Mucosa of rectum (tissue), 2 donors: ENCODE results near the gene GCM1.

Experiments used
- H3K27ac ChIP-seq, 2 donors: one replicate each; pipeline ENCODE4 v1.7.0; 2013; ENCODE audit warnings: inconsistent platforms in 2 of 2, low read depth in 2 of 2, low read length in 2 of 2
- H3K27me3 ChIP-seq, 2 donors: one replicate each; pipeline ENCODE4 v1.7.0; 2013; ENCODE audit warnings: low read length in 2 of 2; ENCODE audit not compliant: control insufficient read depth in 2 of 2, insufficient read depth in 2 of 2
- H3K36me3 ChIP-seq, 2 donors: one replicate each; pipeline ENCODE4 v1.7.0; 2013; ENCODE audit warnings: low read length in 2 of 2; ENCODE audit not compliant: control insufficient read depth in 2 of 2, insufficient read depth in 2 of 2
- H3K4me1 ChIP-seq, 2 donors: one replicate each; pipeline ENCODE4 v1.7.0; 2013; ENCODE audit warnings: low read length in 2 of 2, mild to moderate bottlenecking in 1 of 2; ENCODE audit not compliant: control insufficient read depth in 2 of 2, insufficient read depth in 2 of 2
- H3K4me3 ChIP-seq, 2 donors: one replicate each; pipeline ENCODE4 v1.7.0; 2013; ENCODE audit warnings: low read length in 2 of 2
- H3K9ac ChIP-seq, 2 donors: one replicate each; pipeline ENCODE4 v1.7.0; 2013; ENCODE audit warnings: low read length in 2 of 2, low read depth in 1 of 2, mild to moderate bottlenecking in 1 of 2
- H3K9me3 ChIP-seq, 2 donors: one replicate each; pipeline ENCODE4 v1.7.0; 2013; ENCODE audit warnings: low read length in 2 of 2; ENCODE audit not compliant: control insufficient read depth in 2 of 2
- donor health status: healthy.
- donor health status: Normal muscosa, but diverticular disease.

GCM1 gene

GRCh38 chr6:53112404-53112803 lies 36.2 kb downstream of the GCM1 start:
- Histone ChIP-seq H3K9ac (no peak overlapping the region), H3K9me3 (no peaks in the 10 kb centered on the region), H3K27me3 (no peaks in the 10 kb centered on the region), H3K4me1 (peaks cover 4 to 6% of the 10 kb centered on the region in 2 donors), H3K27ac (peak overlapping the region in 1 of 2 donors; percentile 50), H3K4me3 (no peak overlapping the region), H3K36me3 (no peaks in the 10 kb centered on the region)

GRCh38 chr6:53111865-53112264 lies 36.8 kb downstream of the GCM1 start:
- Histone ChIP-seq H3K27ac (no peak overlapping the region), H3K4me1 (peaks cover 4 to 6% of the 10 kb centered on the region in 2 donors), H3K9me3 (no peaks in the 10 kb centered on the region), H3K9ac (no peak overlapping the region), H3K36me3 (no peaks in the 10 kb centered on the region), H3K27me3 (no peaks in the 10 kb centered on the region), H3K4me3 (no peak overlapping the region)

- Histone ChIP-seq H3K9ac (no peak overlapping the region), H3K4me3 (no peak overlapping the region), H3K27me3 (no peaks in the 10 kb centered on the region), H3K36me3 (no peaks in the 10 kb centered on the region), H3K4me1 (peaks cover 4 to 6% of the 10 kb centered on the region in 2 donors), H3K27ac (no peak overlapping the region), H3K9me3 (no peaks in the 10 kb centered on the region)
Measured at GRCh38 chr6:53109612-53110011, 39.0 kb downstream of the GCM1 start.

GRCh38 chr6:53107091-53107490 lies 41.5 kb downstream of the GCM1 start:
- Histone ChIP-seq H3K36me3 (peaks cover 0 to 2% of the 10 kb centered on the region in 2 donors), H3K9me3 (no peaks in the 10 kb centered on the region), H3K4me1 (peaks cover 2 to 4% of the 10 kb centered on the region in 2 donors), H3K4me3 (no peak overlapping the region), H3K9ac (no peak overlapping the region), H3K27me3 (no peaks in the 10 kb centered on the region), H3K27ac (no peak overlapping the region)

GRCh38 chr6:53104916-53105315 lies 43.7 kb downstream of the GCM1 start:
- H3K4me3 ChIP-seq: no peak overlapping the region
- H3K27ac ChIP-seq: no peak overlapping the region
- no peaks in the 10 kb centered on the region for H3K4me1 ChIP-seq
- no peak overlapping the region for H3K9ac ChIP-seq
- peaks cover 6 to 14% of the 10 kb centered on the region in 2 donors for H3K36me3 ChIP-seq
- no peaks in the 10 kb centered on the region for H3K9me3 ChIP-seq
- no peaks in the 10 kb centered on the region for H3K27me3 ChIP-seq

- Histone ChIP-seq H3K27ac (no peak overlapping the region), H3K9me3 (no peaks in the 10 kb centered on the region), H3K4me1 (no peaks in the 10 kb centered on the region), H3K27me3 (no peaks in the 10 kb centered on the region), H3K4me3 (no peak overlapping the region), H3K9ac (no peak overlapping the region), H3K36me3 (peaks cover 10 to 15% of the 10 kb centered on the region in 2 donors)
Measured at GRCh38 chr6:53103993-53104675, 44.5 kb downstream of the GCM1 start.

- no peak overlapping the region for H3K9ac ChIP-seq
- no peak overlapping the region for H3K4me3 ChIP-seq
- H3K27me3 ChIP-seq: no peaks in the 10 kb centered on the region
- H3K4me1 ChIP-seq: no peaks in the 10 kb centered on the region
- H3K27ac ChIP-seq: no peak overlapping the region
- H3K36me3 ChIP-seq: peaks cover 34 to 39% of the 10 kb centered on the region in 2 donors
- H3K9me3 ChIP-seq: no peaks in the 10 kb centered on the region
Measured at GRCh38 chr6:53101006-53101405, 47.6 kb downstream of the GCM1 start.

- H3K9ac ChIP-seq: no peak overlapping the region
- no peaks in the 10 kb centered on the region for H3K27me3 ChIP-seq
- no peaks in the 10 kb centered on the region for H3K4me1 ChIP-seq
- H3K36me3 ChIP-seq: peaks cover 38 to 43% of the 10 kb centered on the region in 2 donors
- no peak overlapping the region for H3K27ac ChIP-seq
- H3K4me3 ChIP-seq: no peak overlapping the region
- H3K9me3 ChIP-seq: no peaks in the 10 kb centered on the region
Measured at GRCh38 chr6:53100561-53100960, 48.1 kb downstream of the GCM1 start.

- Histone ChIP-seq H3K9me3 (no peaks in the 10 kb centered on the region), H3K27me3 (no peaks in the 10 kb centered on the region), H3K4me1 (no peaks in the 10 kb centered on the region), H3K27ac (no peak overlapping the region), H3K36me3 (peaks cover 65 to 72% of the 10 kb centered on the region in 2 donors), H3K4me3 (no peak overlapping the region), H3K9ac (no peak overlapping the region)
Measured at GRCh38 chr6:53095716-53096115, 52.9 kb downstream of the GCM1 start.

- H3K27me3 ChIP-seq: no peaks in the 10 kb centered on the region
- H3K4me3 ChIP-seq: no peak overlapping the region
- H3K9me3 ChIP-seq: no peaks in the 10 kb centered on the region
- H3K27ac ChIP-seq: no peak overlapping the region
- H3K36me3 ChIP-seq: peaks cover 65 to 72% of the 10 kb centered on the region in 2 donors
- no peaks in the 10 kb centered on the region for H3K4me1 ChIP-seq
- no peak overlapping the region for H3K9ac ChIP-seq
Measured at GRCh38 chr6:53095270-53095669, 53.4 kb downstream of the GCM1 start.
